ENCODE data around the gene CCDC137.

DNA sequence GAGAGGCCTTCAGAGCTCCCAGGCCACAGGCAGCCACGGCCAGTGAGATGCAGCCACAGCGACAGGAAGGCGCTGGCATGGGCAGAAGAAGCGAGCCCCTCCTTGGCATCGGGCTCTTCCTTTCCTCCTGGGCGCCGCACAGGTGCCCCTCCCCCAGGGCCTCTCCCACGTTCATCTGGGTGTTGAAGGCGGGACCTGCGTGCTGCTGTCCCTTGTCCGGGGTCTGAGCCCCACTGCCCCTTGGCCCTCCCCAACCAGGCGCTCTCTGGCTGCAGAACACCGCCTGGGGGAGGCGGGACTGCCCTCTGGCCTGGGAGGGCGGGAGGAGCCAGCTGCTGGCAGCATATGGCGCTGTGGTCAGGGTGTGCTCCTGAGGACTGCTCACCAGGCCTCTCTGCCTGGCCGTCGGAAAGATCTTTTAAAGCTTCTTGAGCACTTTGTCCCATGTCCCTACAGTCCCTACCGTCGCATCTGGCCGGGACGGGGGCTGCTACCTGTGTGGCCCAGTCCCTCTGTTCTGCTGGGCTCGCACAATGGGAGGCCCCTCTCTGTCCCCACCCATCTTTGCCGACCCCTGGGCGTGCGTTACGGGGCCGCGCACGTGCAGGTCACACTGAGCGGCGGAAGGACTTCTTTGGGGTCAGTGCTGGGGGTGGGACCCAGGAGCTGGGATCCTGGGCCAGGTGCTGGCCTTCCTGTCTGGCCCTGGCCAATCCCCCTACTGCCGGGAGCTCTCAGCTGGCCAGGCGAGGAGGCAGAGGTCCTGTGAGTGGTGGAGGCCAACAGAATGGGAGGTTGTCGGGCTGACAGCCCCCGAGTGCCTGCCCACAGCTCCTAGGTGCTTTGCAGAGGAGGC is 47.2 kb downstream of the CCDC137 start:
- no peak for TF ChIP-seq EZH2 (IDR thresholded peaks at IDR 0.05; ENCODE audit: low read length, missing control alignments)
- TF ChIP-seq, protein P1, sequence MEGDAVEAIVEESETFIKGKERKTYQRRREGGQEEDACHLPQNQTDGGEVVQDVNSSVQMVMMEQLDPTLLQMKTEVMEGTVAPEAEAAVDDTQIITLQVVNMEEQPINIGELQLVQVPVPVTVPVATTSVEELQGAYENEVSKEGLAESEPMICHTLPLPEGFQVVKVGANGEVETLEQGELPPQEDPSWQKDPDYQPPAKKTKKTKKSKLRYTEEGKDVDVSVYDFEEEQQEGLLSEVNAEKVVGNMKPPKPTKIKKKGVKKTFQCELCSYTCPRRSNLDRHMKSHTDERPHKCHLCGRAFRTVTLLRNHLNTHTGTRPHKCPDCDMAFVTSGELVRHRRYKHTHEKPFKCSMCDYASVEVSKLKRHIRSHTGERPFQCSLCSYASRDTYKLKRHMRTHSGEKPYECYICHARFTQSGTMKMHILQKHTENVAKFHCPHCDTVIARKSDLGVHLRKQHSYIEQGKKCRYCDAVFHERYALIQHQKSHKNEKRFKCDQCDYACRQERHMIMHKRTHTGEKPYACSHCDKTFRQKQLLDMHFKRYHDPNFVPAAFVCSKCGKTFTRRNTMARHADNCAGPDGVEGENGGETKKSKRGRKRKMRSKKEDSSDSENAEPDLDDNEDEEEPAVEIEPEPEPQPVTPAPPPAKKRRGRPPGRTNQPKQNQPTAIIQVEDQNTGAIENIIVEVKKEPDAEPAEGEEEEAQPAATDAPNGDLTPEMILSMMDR (conservative IDR thresholded peaks at IDR 0.05 in 1 of 2, IDR thresholded peaks at IDR 0.05 in 1 of 2; ENCODE audit: low read depth in 1 of 2, low read length in 2 of 2) = no peak
